HepG2 (cell line): ENCODE results near the gene HEYL. TPM values are rescaled to one million over a fixed set of nuclear protein-coding genes. Genes with fewer than 3 reads are reported as not detected.

Source experiments
- ATAC-seq: fragments of 200-7000 bp; cut with Tn5 transposase; 3 replicates; pipeline ENCODE4 v1.9.1; 2020; ENCODE audit warnings: mild to moderate bottlenecking, moderate library complexity
- BruUV-seq: library from RNA; stranded (reverse); fragments of 400-500 nt; replicated peaks from 2 replicates; lab custom pipeline; 2021; lab: Mats Ljungman, UMichigan
- CTCF ChIA-PET: fragments of 300-600 bp; formaldehyde crosslinking; extraction: SDS; loops from one replicate; lab custom pipeline; 2021; ENCODE audit warnings: low total read pairs, inconsistent platforms, low intra/inter-chr PET ratio; lab: Yijun Ruan, JAX
- POLR2A ChIA-PET: fragments of 350-600 bp; sonication (Branson Sonifier 250); formaldehyde crosslinking; loops from one replicate; lab custom pipeline; 2020; ENCODE audit warnings: antibody characterized with exemption, inconsistent platforms; lab: Yijun Ruan, JAX
- DNase-seq: peaks from one replicate; pipeline ENCODE4 v3.0.0-alpha.2; 2015; ENCODE audit warnings: low spot score
- FAIRE-seq: peaks from 3 replicates; lab custom pipeline; 2011; peaks lifted over from hg19 to GRCh38; lab: Jason Lieb, UNC
- H2AFZ ChIP-seq: one replicate; pipeline ENCODE4 v1.6.1; 2011; ENCODE audit warnings: low read length, inconsistent platforms
- H3K27ac ChIP-seq: fragments of 300-600 bp; 3 replicates; pipeline ENCODE4 v1.8.0; 2011; ENCODE audit warnings: mixed run types, mild to moderate bottlenecking, mixed read lengths, low read length, inconsistent platforms; ENCODE audit not compliant: insufficient read depth; ENCODE audit errors: extremely low read length
- H3K27me3 ChIP-seq, 2 experiments: fragments of 200-600 bp in 1 of 2; 2 replicates in 1 of 2; 3 replicates in 1 of 2; pipeline versions ENCODE4 v1.6.0 to v1.8.0; 2011; ENCODE audit warnings: low read length in 2 of 2, mild to moderate bottlenecking in 2 of 2, moderate library complexity in 2 of 2, inconsistent platforms in 1 of 2; ENCODE audit not compliant: insufficient read depth in 2 of 2, control insufficient read depth in 1 of 2
- H3K36me3 ChIP-seq, 2 experiments: fragments of 200-600 bp in 1 of 2; replicated peaks in 1 of 2; 2 replicates in 1 of 2; 3 replicates in 1 of 2; pipeline versions ENCODE4 v1.5.1 to v1.8.0; 2011; ENCODE audit warnings: low read length in 2 of 2, inconsistent platforms in 1 of 2; ENCODE audit not compliant: insufficient read depth in 2 of 2, control insufficient read depth in 1 of 2
- H3K4me1 ChIP-seq: 2 replicates; pipeline ENCODE4 v1.5.1; 2012; ENCODE audit warnings: low read length, inconsistent platforms; ENCODE audit not compliant: insufficient read depth
- H3K4me2 ChIP-seq: 2 replicates; pipeline ENCODE4 v1.6.0; 2011; ENCODE audit warnings: low read depth, low read length, inconsistent platforms
- H3K4me3 ChIP-seq, 3 experiments: fragments of 200-600 bp in 1 of 3; sonication (generic), shearing (Covaris generic) in 1 of 3; replicated peaks in 1 of 3; 2 replicates each; pipeline ENCODE4 v1.5.1; 2011 to 2016; ENCODE audit warnings: low read length in 3 of 3, inconsistent platforms in 2 of 3, low read depth in 2 of 3, mild to moderate bottlenecking in 2 of 3, control low read depth in 1 of 3, mixed read lengths in 1 of 3; ENCODE audit not compliant: insufficient read depth in 1 of 3
- H3K79me2 ChIP-seq: one replicate; pipeline ENCODE4 v1.6.1; 2011; ENCODE audit warnings: low read length, inconsistent platforms; ENCODE audit not compliant: insufficient read depth
- H3K9ac ChIP-seq: 2 replicates; pipeline ENCODE4 v1.6.0; 2011; ENCODE audit warnings: mild to moderate bottlenecking, low read depth, low read length, inconsistent platforms; ENCODE audit not compliant: insufficient read depth
- H3K9me3 ChIP-seq: 2 replicates; pipeline ENCODE4 v1.5.1; 2012; ENCODE audit warnings: mild to moderate bottlenecking, low read length
- H4K20me1 ChIP-seq: 2 replicates; pipeline ENCODE4 v1.6.0; 2011; ENCODE audit warnings: inconsistent platforms, mild to moderate bottlenecking, low read length, moderate library complexity; ENCODE audit not compliant: insufficient read depth
- ARNT2 ChIP-seq: sonication (generic); formaldehyde crosslinking; IDR thresholded peaks from 2 replicates; pipeline ENCODE4 v1.8.0; 2022; ENCODE audit warnings: mild to moderate bottlenecking, low read depth, missing genetic modification reagents, moderate library complexity
- BCL6 ChIP-seq: IDR thresholded peaks from 2 replicates; pipeline ENCODE4 v1.6.1; 2016; ENCODE audit warnings: missing genetic modification reagents, missing compliant biosample characterization
- FOXP1 ChIP-seq, 2 experiments: fragments of 450-650 bp in 1 of 2; IDR thresholded peaks; 2 replicates each; pipeline ENCODE4 v1.6.1; 2017 to 2018; ENCODE audit warnings: antibody characterized with exemption in 1 of 2
- KDM2A ChIP-seq: sonication (generic); formaldehyde crosslinking; IDR thresholded peaks from 2 replicates; pipeline ENCODE4 v1.4.0; 2020; ENCODE audit warnings: low read depth, missing genetic modification reagents, borderline replicate concordance
- PRMT3 ChIP-seq: sonication (generic); formaldehyde crosslinking; IDR thresholded peaks from 2 replicates; pipeline ENCODE4 v1.8.1; 2022; ENCODE audit warnings: low read depth, mild to moderate bottlenecking, moderate library complexity, missing genetic modification reagents, borderline replicate concordance
- SKI ChIP-seq: fragments of 450-650 bp; IDR thresholded peaks from one replicate; pipeline ENCODE4 v1.6.1; 2018; ENCODE audit warnings: mild to moderate bottlenecking; ENCODE audit not compliant: partially characterized antibody
- SMAD9 ChIP-seq: sonication (generic); formaldehyde crosslinking; IDR thresholded peaks from 2 replicates; pipeline ENCODE4 v1.5.1; 2020; ENCODE audit warnings: mild to moderate bottlenecking, missing genetic modification reagents
- SRSF4 ChIP-seq: fragments of 200-400 bp; formaldehyde crosslinking; IDR thresholded peaks from one replicate; pipeline ENCODE4 v1.6.1; 2018; ENCODE audit warnings: mild to moderate bottlenecking, low read depth, low read length, moderate library complexity; ENCODE audit not compliant: poor library complexity, severe bottlenecking
- THYN1 ChIP-seq: sonication (generic); formaldehyde crosslinking; IDR thresholded peaks from 2 replicates; pipeline ENCODE4 v1.8.1; 2023; ENCODE audit warnings: low read depth, mild to moderate bottlenecking, moderate library complexity, missing genetic modification reagents, borderline replicate concordance
- ZBTB26 ChIP-seq: IDR thresholded peaks from 2 replicates; pipeline ENCODE4 v1.6.1; 2016; ENCODE audit warnings: missing compliant biosample characterization, missing genetic modification reagents, borderline replicate concordance
- ZEB1 ChIP-seq: IDR thresholded peaks from 2 replicates; pipeline ENCODE4 v1.6.1; 2012; ENCODE audit warnings: mild to moderate bottlenecking, low read depth, inconsistent platforms; ENCODE audit not compliant: insufficient replicate concordance
- ZNF234 ChIP-seq: sonication (generic); formaldehyde crosslinking; conservative IDR thresholded peaks from 2 replicates; pipeline ENCODE4 v1.5.1; 2020; ENCODE audit warnings: mild to moderate bottlenecking, missing genetic modification reagents
- ZNF274 ChIP-seq: sonication (generic); formaldehyde crosslinking; IDR thresholded peaks from 2 replicates; pipeline ENCODE4 v1.5.1; 2020; ENCODE audit warnings: mild to moderate bottlenecking, missing genetic modification reagents
- ZNF329 ChIP-seq: sonication (generic); formaldehyde crosslinking; IDR thresholded peaks from 2 replicates; pipeline ENCODE4 v1.9.0; 2021; ENCODE audit warnings: low read depth, mild to moderate bottlenecking, missing genetic modification reagents
- ZNF44 ChIP-seq: sonication (generic); formaldehyde crosslinking; IDR thresholded peaks from 2 replicates; pipeline ENCODE4 v1.5.1; 2020; ENCODE audit warnings: mild to moderate bottlenecking, missing genetic modification reagents
- ZNF546 ChIP-seq: sonication (generic); formaldehyde crosslinking; conservative IDR thresholded peaks from 2 replicates; pipeline ENCODE4 v1.8.1; 2023; ENCODE audit warnings: mild to moderate bottlenecking, missing genetic modification reagents
- ZSCAN22 ChIP-seq: sonication (generic); formaldehyde crosslinking; IDR thresholded peaks from 2 replicates; pipeline ENCODE4 v1.4.0; 2020; ENCODE audit warnings: mild to moderate bottlenecking, missing genetic modification reagents
- ZSCAN9 ChIP-seq: IDR thresholded peaks from 2 replicates; pipeline ENCODE4 v1.6.1; 2016; ENCODE audit warnings: borderline replicate concordance
- WGBS: methylation state at CpG from one replicate; pipeline ENCODE4 v1.1.6; 2017; ENCODE audit warnings: low lambda C conversion rate; 5-methylcytosine and 5-hydroxymethylcytosine counted together
- in situ Hi-C: cut with HindIII; loops from 2 replicates; pipeline ENCODE4 v1.10.0; 2017; ENCODE audit warnings: low pct_unique_long_range_greater_than_20kb; ENCODE audit not compliant: extremely low pct_ligation_motif_present
- intact Hi-C: fragments of 100-400 bp; cut with micrococcal nuclease; formaldehyde crosslinking; loops from one replicate; pipeline ENCODE4 v1.10.0; 2022; ENCODE audit not compliant: unreplicated experiment
- polyA plus RNA-seq, 8 experiments: library from polyadenylated mRNA; depleted of rRNA in 3 of 8; stranded (reverse) in 7 of 8; unstranded in 1 of 8; fragments of >200 nt; fragmentation: Illumina TruSeq in 4 of 8; extraction: Trizol in 4 of 8; gene quantifications; 2 replicates each; pipeline versions ENCODE4 v1.2.1 to v1.2.3, GENCODE V29; 2011 to 2016; ENCODE audit warnings: low read depth in 4 of 8, missing spikeins in 1 of 8, mixed read lengths in 1 of 8; ENCODE audit not compliant: insufficient read depth in 1 of 8
- total RNA-seq, 5 experiments: library from RNA; depleted of rRNA; stranded (reverse); fragments of >200 nt; fragmentation: Illumina TruSeq; extraction: Trizol; gene quantifications; 2 replicates each; pipeline ENCODE4 v1.2.3, GENCODE V29; 2016; ENCODE audit warnings: low read depth in 1 of 5
- TF ChIP-seq, protein P1 (sequence below): sonication (generic); formaldehyde crosslinking; IDR thresholded peaks from 2 replicates; pipeline ENCODE4 v1.4.0; 2020; ENCODE audit warnings: mild to moderate bottlenecking, missing genetic modification reagents
- TF ChIP-seq, protein P2 (sequence below): sonication (generic); formaldehyde crosslinking; IDR thresholded peaks from 2 replicates; pipeline ENCODE4 v1.4.0; 2020; ENCODE audit warnings: missing genetic modification reagents, mild to moderate bottlenecking, borderline replicate concordance

HEYL gene
- total and polyA plus RNA-seq, 2 of the 13 experiments (the other 11 are each of a cell fraction or from before 2014, with no cell fraction given): 0.03 to 0.04 TPM

DNA sequence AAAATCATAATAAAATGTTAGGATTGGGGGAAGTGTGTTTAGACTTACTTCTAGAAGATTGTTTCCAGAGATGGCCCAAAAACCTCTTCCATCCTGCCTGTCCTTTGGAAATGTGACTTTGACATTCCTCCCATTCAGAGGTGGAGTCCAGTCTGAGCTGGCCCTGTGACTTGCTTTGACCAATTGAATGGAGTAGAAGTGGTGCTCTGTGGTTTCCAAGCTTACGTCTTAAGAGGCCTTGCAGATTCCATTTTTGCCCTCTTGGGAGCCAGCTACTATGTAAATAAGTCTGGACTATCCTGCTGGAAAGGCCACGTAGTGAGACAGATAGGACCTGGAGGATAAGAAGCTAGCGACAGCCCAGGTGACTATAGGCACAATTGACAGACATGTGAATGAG lies 33.8 kb upstream of the HEYL start:
- ATAC-seq: no peak
- Histone ChIP-seq H4K20me1 (no peaks in the 10 kb centered on the region), H3K27me3 (peaks cover 5 to 50% of the 10 kb centered on the region in 2 experiments; a peak in 4 of 5 replicates), H3K9me3 (no peaks in the 10 kb centered on the region), H3K9ac (no peak overlapping the region), H2AFZ (no peak overlapping the region), H3K27ac (no peak overlapping the region), H3K4me3 (no peak overlapping the region), H3K36me3 (no peaks in the 10 kb centered on the region), H3K4me2 (no peak overlapping the region), H3K79me2 (no peaks in the 10 kb centered on the region), H3K4me1 (peaks cover 8% of the 10 kb centered on the region; the same call in 1 of the 2 replicates)
- WGBS: 37% methylated on average over 3 of the region's 3 CpGs
- intact Hi-C loops (loop anchor here (5.0 kb wide), 1 partner anchor 49 kb away; no protein-coding TSS in a partner anchor), in situ Hi-C loops (no loop called here)
- CTCF ChIA-PET: interaction anchor here (1.1 to 1.7 kb wide), 3 partner anchors 45 to 127 kb away, joined by 3 to 8 read pairs (median 3); no protein-coding TSS in a partner anchor
- no peak for DNase-seq
- no peak for FAIRE-seq
- TF ChIP-seq, protein P1, sequence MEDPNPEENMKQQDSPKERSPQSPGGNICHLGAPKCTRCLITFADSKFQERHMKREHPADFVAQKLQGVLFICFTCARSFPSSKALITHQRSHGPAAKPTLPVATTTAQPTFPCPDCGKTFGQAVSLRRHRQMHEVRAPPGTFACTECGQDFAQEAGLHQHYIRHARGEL (CRISPR knock-in tag): no peak
- TF ChIP-seq ZEB1: no peak
- no peak for TF ChIP-seq ZNF546
- no peak for TF ChIP-seq KDM2A (CRISPR knock-in tag)
- no peak for TF ChIP-seq ZNF234 (CRISPR knock-in tag)
- TF ChIP-seq ZNF329: no peak
- TF ChIP-seq ZNF274 (CRISPR knock-in tag): no peak
- TF ChIP-seq PRMT3 (CRISPR knock-in tag): no peak
- no peak for TF ChIP-seq THYN1
- TF ChIP-seq, protein P2, sequence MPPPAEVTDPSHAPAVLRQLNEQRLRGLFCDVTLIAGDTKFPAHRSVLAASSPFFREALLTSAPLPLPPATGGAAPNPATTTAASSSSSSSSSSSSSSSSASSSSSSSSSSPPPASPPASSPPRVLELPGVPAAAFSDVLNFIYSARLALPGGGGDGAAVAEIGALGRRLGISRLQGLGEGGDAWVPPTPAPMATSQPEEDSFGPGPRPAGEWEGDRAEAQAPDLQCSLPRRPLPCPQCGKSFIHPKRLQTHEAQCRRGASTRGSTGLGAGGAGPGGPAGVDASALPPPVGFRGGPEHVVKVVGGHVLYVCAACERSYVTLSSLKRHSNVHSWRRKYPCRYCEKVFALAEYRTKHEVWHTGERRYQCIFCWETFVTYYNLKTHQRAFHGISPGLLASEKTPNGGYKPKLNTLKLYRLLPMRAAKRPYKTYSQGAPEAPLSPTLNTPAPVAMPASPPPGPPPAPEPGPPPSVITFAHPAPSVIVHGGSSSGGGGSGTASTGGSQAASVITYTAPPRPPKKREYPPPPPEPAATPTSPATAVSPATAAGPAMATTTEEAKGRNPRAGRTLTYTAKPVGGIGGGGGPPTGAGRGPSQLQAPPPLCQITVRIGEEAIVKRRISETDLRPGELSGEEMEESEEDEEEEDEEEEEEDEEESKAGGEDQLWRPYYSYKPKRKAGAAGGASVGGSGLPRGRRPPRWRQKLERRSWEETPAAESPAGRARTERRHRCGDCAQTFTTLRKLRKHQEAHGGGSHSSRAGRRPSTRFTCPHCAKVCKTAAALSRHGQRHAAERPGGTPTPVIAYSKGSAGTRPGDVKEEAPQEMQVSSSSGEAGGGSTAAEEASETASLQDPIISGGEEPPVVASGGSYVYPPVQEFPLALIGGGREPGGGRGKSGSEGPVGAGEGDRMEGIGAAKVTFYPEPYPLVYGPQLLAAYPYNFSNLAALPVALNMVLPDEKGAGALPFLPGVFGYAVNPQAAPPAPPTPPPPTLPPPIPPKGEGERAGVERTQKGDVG (CRISPR knock-in tag): no peak
- no peak for TF ChIP-seq ZSCAN9 (CRISPR knock-in tag)
- no peak for TF ChIP-seq BCL6 (CRISPR knock-in tag)
- no peak for TF ChIP-seq SKI
- no peak for TF ChIP-seq SRSF4
- TF ChIP-seq SMAD9 (CRISPR knock-in tag): no peak
- TF ChIP-seq ZBTB26 (CRISPR knock-in tag): no peak
- TF ChIP-seq ZNF44 (CRISPR knock-in tag): no peak
- TF ChIP-seq ZSCAN22 (CRISPR knock-in tag): no peak
- TF ChIP-seq FOXP1 (IDR thresholded peaks at IDR 0.05): no peak
- TF ChIP-seq FOXP1 (CRISPR knock-in tag; IDR thresholded peaks at IDR 0.05): no peak
- no peak for TF ChIP-seq ARNT2 (CRISPR knock-in tag)
- POLR2A ChIA-PET: no interaction called here
- BruUV-seq: no TSS peak
